NCI-H1436 (cell line): ENCODE data around the gene RUNX2.

Source experiments
- DNase-seq: peaks from one replicate; lab custom pipeline; 2025; lab: John Stamatoyannopoulos, UW

The RUNX2 gene

GRCh38 chr6:45433533-45434380, 105.6 kb downstream of the RUNX2 start:
- no peak for DNase-seq

GRCh38 chr6:45434381-45434700, 106.2 kb downstream of the RUNX2 start:
- no peak for DNase-seq

GRCh38 chr6:45436544-45437438, 108.7 kb downstream of the RUNX2 start:
- DNase-seq = no peak

DNA sequence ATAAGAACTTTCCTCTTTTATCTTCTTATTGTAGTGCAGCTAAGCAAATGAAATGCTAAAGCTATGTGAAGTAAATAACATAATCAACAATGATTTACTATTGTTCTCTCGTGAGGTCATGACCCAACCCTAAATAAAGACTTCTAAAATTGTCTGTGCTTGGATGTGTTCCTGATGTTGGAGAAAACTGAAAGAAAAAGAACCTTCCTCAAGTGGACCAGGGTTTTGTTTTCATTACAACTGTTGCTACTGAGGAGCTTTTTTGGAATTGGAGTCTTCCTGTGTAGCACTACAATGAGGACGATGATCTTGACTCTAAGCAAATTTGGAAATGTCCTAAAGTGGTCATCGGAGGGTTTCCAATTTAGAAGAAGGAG, 109.3 kb downstream of the RUNX2 start:
- no peak for DNase-seq

GRCh38 chr6:45438151-45438550, 110.0 kb downstream of the RUNX2 start:
- DNase-seq = no peak

DNA sequence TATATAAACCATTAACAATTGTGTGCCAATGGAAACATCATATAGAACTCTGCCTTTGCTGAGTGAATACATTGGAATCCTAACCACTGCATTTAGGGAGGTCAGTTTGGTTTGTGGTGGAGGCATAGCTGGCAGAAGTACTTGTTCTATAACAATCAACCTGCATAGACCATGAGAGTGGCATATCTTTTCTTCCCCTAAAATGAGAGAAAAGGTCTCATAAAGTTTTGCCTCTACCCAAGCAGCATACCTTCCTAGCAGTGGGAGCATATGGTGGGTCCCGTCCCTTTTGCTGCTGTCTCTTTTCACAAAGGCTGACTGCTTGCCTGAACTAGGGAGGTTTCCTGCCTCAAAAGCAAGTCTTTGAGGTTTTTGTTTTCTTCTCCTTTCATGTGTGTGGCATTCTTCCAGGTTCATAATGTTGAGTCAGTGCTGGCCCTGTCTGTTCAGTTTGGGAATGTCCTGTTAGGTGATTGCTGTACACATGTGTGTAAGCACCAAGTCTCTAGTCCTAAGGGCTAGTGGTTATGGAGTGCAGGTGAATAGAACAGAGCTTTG, 110.8 kb downstream of the RUNX2 start:
- DNase-seq = no peak

DNA sequence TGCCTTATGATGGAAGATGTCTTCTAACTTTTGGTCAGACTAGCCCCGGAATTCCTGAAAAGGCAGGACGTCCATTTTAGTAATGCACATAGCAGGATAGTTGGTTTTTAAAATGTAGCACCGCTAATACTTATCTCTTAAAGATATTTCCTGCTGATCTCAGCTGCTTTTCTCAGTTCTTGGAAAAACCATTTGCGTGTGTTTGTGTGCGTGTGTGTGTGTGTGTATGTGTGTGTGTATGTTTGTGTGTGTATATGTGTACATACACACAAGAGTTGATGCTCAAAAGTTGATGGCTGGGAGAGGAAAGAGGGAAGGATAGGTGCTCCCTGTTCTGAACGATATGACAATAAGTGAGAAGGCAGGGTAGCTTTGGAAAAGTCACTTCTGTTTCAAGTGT, 111.3 kb downstream of the RUNX2 start:
- no peak for DNase-seq

DNA sequence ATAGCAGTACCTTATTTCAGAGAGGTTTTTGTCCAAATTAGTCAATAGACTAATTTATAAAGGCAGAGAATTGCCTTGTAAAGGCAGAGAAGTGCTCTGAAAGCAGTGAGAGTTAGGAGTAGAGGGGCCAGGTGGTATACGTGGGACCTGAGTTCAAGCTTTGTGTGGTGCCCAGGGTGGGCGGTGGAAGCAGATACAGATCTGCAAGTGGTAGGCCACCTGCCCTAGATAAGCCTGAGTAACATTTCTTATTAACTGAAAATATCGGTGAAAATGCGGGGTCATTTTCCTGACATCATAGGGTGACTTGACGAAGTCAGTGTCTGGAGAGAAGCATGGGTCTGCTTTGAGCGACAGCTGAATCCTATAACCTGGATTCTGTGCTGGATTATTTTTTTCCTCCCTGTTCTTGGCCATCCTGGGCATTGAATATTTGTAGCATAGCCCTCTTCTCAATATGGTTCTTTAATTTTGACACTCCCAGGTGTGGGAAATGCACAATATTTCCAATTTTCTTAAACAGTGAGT, 111.8 kb downstream of the RUNX2 start:
- DNase-seq = no peak

DNA sequence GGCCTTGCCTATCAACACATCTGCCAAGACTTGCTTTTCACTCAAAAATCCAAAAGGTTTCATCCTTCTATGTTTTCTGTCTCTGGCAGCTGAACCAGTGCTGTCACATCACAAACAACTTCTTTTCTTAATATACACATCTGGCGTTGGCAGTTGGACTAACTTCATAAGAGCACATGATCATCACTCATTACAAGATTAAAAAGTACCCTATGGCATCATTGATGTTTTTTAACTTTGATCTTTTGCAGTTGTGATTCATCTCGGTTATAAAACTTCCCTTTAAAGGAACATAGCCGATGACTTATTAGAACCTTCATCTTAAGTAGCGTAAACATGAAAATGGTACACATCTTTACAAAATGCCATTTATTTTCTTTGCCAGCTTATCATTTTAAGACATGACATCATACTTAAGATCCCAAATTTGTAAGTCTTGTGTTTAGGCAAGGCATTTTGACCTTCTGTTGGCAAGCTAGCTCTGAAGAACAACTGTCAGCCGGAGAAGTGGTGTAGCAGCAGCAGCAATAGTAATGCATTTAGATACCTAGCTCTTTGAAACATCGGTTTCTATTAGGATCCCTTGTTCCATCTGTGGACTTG, 113.8 kb downstream of the RUNX2 start:
- no peak for DNase-seq

GRCh38 chr6:45442716-45443115, 114.6 kb downstream of the RUNX2 start:
- DNase-seq = no peak

DNA sequence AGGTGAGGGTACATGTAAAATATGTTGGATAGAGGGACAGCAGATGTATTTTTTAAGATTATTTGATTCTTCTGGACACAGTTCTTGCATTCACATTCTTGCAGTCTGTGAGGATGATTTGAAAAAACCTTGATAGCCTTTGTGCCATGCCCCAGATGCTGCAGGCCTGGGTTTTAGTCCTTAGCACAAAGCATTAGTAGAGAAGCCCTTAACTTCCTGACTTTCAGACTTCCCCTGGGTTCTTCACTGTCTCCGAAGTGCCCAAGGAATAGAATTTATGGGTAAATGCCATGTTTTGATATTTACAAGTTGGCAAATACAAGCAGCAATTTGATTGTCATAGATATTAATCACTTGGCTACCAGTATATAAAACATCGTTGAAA, 117.2 kb downstream of the RUNX2 start:
- no peak for DNase-seq

DNA sequence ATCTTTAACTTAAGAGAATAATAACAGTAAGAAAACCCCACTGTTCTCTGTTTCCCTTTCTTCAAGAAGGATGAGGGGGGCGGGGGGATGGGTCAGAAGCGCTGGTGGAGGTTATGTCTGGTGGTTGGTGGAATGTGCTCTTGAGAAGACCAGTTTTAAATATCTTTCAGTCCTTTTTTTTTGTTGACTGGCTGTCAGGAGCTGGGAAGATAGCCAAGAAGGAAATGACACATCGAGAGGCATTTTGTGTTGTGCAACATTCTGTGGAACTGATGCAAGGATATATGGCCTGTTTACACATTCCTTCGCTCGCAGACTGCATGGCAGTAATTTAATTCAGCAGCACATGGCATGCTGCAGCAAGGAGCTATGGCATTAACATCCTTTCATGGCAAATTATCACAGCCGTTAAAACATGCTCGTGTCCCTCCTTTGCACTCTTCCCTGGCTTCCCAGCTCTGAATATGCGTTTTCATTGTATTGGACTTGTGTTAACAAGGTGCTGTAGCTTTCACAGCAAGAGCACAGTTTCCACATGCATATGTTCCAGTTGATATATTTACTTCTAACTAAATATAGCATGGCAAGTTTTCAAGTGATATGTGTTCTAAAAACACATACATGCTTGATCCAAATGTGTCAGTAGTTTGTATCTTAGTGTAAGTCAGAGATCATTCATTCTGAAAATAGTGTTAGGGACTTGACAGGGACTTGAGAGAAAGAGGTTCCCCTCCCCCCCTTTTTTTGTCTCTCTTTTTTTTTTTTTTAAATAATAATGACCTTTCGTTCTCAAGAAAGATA, 117.8 kb downstream of the RUNX2 start:
- DNase-seq = peak; percentile 9

GRCh38 chr6:45447005-45447404, 118.9 kb downstream of the RUNX2 start:
- DNase-seq = no peak

DNA sequence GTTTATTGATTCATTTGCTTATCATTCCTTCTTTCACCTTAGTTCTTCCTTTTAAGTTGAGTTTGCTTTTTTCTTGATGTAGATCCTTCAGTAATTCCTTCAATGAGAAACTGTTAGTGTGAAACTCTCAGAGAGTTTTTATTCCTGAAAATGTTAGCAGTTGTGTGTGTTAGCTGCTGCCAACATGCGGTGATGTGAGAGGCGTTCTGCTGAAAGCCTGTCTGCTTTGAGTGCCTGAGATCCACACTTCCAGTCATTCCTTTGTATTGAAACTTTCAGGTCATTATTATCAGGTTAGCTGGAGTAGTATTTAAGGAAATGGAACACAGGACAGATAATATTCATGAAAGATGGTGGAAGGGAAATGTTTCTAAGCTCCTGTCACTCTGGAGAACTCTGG, 119.6 kb downstream of the RUNX2 start:
- DNase-seq = no peak

GRCh38 chr6:45448417-45449389, 120.6 kb downstream of the RUNX2 start:
- DNase-seq = no peak

DNA sequence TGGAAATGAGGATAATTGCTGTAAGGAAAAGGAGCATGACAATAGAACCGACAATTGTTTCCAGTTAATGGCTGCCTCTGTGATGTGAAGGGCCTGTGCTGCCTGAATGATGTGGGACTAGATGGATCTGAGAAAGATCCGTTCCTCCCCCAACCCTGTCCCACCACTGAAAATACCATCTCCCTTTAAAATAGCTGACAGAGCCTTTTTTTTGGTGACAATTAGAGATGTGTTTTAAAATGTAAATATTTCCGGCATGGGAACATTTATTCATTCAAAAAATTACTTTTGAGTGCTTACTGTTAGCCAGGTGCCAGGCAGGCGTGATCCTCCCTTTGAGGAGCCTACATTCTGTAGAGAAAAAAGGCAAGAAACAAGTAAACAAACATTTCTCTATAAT, 122.0 kb downstream of the RUNX2 start:
- DNase-seq = no peak

DNA sequence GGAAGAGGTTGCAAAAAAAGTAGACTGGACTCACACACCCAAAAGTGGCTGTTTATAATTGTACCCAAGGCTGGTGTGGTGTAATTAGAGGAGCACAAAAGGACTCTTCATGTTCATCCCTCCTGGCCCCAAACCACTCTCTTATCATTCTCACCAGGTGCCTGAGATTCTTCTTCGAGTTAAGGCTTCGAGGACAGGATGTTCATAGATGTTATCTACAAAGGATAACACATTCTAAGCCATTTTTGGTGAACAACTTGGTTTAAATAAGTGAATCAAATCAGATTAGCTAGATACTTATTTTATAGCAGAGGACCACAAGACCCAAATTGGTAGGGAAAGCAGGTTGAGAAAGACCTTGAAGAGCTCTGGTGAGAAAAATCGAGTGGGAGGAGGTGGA, 122.7 kb downstream of the RUNX2 start:
- DNase-seq = no peak

DNA sequence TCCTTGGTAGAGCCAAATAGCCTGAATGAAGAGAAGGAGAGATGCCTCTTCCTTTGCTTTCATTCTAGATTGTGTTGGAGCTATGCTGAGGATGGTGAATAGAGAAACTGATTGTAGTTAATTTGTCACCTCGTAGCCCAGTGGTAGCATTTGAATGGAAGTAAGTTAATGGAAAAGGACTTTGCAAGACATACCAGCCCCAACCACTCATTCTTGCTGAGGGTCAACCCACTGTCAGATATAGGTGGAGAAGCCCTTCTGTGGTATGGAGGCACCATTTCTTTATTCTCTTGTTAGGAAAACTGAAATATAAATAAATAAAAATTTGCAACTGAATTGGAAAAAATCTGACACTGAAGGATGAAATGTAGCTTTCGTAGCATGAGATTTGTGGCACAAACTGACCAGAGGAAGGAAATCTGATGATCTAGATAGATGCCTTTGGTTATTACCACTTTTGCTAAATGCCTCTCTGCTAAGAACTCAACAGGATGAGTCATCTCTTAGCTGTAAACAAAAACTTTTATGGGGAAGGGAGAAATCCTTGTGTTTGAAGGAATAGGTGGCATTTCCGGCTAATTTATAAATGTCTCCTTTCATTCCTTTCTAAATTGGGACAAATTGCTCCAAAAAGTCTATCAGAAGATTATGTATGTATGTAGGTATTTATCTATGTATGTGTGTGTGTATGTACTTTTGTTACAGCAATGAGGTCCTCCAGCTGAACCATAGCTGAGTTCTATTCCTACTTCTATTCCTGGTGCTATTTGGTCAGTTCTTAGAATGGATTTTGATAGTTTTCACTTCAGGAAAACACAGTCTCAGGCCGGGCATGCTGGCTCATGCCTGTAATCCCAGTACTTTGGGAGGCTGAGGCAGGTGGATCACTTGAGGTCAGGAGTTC, 126.1 kb downstream of the RUNX2 start:
- DNase-seq = no peak

DNA sequence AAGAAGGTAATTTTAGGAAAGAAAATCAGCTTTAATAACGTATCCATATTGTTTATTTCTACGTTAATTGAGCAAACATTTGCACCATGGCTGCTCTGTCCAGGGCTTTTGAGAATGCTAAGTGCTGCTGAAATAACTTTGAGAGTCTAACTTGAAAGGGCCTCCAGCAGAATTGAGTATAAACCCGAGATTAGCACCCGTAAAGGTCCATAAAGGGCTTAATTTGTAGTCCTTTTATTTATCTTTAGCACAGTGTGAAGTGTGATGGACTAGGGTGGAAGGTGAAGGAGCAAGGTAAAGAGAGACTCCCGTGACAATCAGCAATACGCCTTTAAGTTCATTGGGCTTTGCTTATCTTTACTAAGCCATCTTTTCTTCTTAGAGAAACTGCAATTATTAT, 127.3 kb downstream of the RUNX2 start:
- no peak for DNase-seq
